A549 (cell line): ENCODE results near the gene PXYLP1.

Source experiments
- CEBPB ChIP-seq, 2 experiments: fragments of >200 bp in 1 of 2; sonication (Bioruptor Twin) in 1 of 2; formaldehyde crosslinking in 1 of 2; IDR thresholded peaks; 2 replicates each; pipeline ENCODE4 v1.6.1; 2012 to 2016
- CTCF ChIP-seq: fragments of >200 bp; sonication (Bioruptor Twin); formaldehyde crosslinking; IDR thresholded peaks from 3 replicates; pipeline ENCODE4 v1.5.1; 2016
- EP300 ChIP-seq, 2 experiments: fragments of >200 bp; sonication (Bioruptor Twin); formaldehyde crosslinking; IDR thresholded peaks; 2 replicates in 1 of 2; 3 replicates in 1 of 2; pipeline ENCODE4 v1.6.1; 2016 to 2017
- HDAC2 ChIP-seq: fragments of 200-600 bp; sonication (generic); IDR thresholded peaks from 2 replicates; pipeline ENCODE4 v1.6.1; 2016
- NFE2L2 ChIP-seq: fragments of 150-350 bp; conservative IDR thresholded peaks from 2 replicates; pipeline ENCODE4 v1.6.1; 2014; ENCODE audit warnings: low read length
- POLR2A ChIP-seq: IDR thresholded peaks from 2 replicates; pipeline ENCODE4 v1.6.1; 2012; ENCODE audit warnings: mild to moderate bottlenecking, low read length
- ZSCAN20 ChIP-seq: fragments of 250-450 bp; sonication (Bioruptor Pico); IDR thresholded peaks from 2 replicates; pipeline ENCODE4 v1.8.0; 2022; ENCODE audit warnings: mild to moderate bottlenecking, moderate library complexity
- TF ChIP-seq, protein P1 (sequence below): fragments of 200-600 bp; sonication (generic); IDR thresholded peaks from 2 replicates; pipeline ENCODE4 v1.6.1; 2016; ENCODE audit warnings: antibody characterized with exemption, mild to moderate bottlenecking, moderate library complexity

- no peak for TF ChIP-seq EP300 (IDR thresholded peaks at IDR 0.05)
- TF ChIP-seq CEBPB (IDR thresholded peaks at IDR 0.05), result peak in 1 of 2 experiments; percentile 61; a peak in 2 of 4 replicates
- TF ChIP-seq ZSCAN20 (CRISPR knock-in tag), result no peak
- TF ChIP-seq POLR2A, result peak; percentile 81
- TF ChIP-seq CTCF, result peak; percentile 85
- no peak for TF ChIP-seq NFE2L2
- TF ChIP-seq, protein P1, sequence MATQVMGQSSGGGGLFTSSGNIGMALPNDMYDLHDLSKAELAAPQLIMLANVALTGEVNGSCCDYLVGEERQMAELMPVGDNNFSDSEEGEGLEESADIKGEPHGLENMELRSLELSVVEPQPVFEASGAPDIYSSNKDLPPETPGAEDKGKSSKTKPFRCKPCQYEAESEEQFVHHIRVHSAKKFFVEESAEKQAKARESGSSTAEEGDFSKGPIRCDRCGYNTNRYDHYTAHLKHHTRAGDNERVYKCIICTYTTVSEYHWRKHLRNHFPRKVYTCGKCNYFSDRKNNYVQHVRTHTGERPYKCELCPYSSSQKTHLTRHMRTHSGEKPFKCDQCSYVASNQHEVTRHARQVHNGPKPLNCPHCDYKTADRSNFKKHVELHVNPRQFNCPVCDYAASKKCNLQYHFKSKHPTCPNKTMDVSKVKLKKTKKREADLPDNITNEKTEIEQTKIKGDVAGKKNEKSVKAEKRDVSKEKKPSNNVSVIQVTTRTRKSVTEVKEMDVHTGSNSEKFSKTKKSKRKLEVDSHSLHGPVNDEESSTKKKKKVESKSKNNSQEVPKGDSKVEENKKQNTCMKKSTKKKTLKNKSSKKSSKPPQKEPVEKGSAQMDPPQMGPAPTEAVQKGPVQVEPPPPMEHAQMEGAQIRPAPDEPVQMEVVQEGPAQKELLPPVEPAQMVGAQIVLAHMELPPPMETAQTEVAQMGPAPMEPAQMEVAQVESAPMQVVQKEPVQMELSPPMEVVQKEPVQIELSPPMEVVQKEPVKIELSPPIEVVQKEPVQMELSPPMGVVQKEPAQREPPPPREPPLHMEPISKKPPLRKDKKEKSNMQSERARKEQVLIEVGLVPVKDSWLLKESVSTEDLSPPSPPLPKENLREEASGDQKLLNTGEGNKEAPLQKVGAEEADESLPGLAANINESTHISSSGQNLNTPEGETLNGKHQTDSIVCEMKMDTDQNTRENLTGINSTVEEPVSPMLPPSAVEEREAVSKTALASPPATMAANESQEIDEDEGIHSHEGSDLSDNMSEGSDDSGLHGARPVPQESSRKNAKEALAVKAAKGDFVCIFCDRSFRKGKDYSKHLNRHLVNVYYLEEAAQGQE, result no peak
- no peak for TF ChIP-seq HDAC2
Measured at GRCh38 chr3:141311496-141312353, 80.1 kb downstream of the PXYLP1 start.
